Suppressor macrophage treated with lipopolysaccharide for 1 hour (primary cell): ENCODE data around the gene TRMT112.
"Not testable (repeated sequence)": the region's sequence is repeated elsewhere in the genome, so short reads cannot be mapped to it uniquely, and the experiment has no call there.

Experiments
- DNase-seq, 3 donors: peaks; one replicate each; pipeline ENCODE4 v3.0.0-alpha.2; 2020 to 2022

TRMT112 gene

GRCh38 chr11:64327993-64328392, 10.6 kb upstream of the TRMT112 start:
- no peak for DNase-seq

- no peak for DNase-seq
Observed at GRCh38 chr11:64327375-64327774, 10.0 kb upstream of the TRMT112 start.

DNA sequence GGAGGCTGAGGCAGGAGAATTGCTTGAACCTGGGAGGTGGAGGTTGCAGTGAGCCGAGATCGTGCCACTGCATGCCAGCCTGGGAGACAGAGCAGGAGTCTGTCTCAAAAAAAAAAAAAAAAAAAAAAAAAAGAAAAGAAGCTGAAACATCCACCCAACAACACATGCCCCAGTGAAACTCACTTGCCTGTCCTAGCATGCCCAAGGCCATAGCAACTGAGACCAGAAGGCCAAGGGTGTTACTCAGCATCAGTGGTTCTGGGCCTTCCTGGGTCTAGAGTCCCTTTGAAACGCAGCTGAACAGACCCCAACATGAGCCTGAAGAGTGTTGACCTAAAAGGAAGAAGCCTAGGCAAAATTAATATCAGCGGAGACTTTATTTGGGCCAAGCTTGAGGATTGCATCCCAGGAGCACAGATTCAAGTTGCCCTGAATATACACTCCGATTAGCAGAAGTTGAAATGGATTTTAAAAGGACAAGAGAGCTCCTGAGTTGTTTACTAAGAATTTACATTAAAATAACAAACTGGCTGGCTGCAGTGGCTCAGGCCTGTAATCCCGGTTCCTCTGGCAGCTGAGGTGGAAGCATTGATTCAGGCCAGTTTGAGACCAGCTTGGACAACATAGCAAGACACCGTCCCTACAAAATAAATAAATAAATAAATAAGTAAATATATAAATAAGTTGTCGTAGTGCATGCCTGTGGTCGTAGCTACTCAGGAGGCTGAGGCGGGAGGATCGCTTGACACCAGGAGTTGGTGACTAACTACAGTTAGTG, 7.5 kb upstream of the TRMT112 start:
- no peak for DNase-seq

DNA sequence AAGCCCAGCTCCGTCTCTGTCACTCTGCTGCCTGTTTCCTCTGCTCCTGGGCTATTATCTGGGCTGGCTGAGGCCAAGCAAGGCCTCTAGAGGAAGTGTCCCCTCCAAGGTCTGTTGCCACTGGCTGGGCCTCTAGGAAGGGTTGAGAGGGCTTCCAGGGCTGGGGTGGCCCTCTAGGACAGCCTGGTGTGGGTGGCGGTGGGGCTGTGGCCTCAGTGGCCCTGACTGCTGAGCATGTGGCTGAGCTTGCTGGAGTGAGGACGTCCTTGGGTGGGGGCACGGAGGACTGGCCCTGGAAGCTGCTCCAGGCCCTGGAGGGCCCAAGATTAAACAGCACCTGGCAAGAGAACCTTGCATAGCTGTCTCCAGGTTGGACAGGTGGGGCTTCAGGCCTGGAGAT, 6.6 kb upstream of the TRMT112 start:
- DNase-seq: not testable (repeated sequence)

- no peak for DNase-seq
Observed at GRCh38 chr11:64323373-64323772, 6.0 kb upstream of the TRMT112 start.

DNA sequence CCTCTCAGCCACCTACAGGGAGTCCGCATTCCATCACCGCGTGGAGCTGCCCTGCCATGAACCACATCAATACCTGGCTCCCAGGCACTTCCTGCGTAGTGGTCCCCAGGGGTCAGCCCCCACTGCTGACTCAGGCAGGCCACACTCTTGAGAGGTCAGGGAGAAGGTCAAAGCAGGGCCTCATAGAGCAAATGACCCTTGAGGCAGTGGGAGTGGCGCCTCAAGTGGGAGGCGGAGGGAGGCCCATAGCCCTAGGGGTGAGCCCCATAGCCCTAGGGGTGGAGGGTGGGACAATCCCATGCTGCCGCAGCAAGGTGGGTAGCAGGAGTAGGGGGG, 5.5 kb upstream of the TRMT112 start:
- DNase-seq: no peak

DNA sequence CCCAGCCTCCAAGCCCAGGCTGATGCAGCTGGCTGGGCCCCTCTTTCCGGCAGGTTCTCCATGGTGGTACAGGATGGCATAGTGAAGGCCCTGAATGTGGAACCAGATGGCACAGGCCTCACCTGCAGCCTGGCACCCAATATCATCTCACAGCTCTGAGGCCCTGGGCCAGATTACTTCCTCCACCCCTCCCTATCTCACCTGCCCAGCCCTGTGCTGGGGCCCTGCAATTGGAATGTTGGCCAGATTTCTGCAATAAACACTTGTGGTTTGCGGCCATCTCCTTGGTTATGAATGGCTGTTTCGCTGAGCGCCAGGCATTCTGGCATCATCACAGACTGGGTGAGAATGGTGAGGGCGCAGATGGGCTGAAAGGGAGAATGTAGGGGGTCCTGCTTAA, 4.2 kb upstream of the TRMT112 start:
- no peak for DNase-seq

GRCh38 chr11:64321026-64321425, 3.7 kb upstream of the TRMT112 start:
- no peak for DNase-seq

DNA sequence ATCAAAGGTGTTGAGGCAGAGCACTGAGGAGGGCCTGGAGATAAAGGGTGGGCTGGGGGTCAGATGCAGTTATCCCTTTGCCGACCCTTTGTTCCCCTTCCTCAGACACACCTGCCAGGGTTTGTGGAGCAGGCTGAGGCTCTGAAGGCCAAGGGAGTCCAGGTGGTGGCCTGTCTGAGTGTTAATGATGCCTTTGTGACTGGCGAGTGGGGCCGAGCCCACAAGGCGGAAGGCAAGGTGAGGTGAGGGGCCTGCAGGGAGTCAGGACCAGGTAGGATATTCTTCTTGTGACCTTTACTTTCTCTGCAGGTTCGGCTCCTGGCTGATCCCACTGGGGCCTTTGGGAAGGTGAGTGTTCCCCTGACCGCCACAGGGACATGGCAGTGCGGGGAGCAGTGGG, 3.2 kb upstream of the TRMT112 start:
- no peak for DNase-seq

DNA sequence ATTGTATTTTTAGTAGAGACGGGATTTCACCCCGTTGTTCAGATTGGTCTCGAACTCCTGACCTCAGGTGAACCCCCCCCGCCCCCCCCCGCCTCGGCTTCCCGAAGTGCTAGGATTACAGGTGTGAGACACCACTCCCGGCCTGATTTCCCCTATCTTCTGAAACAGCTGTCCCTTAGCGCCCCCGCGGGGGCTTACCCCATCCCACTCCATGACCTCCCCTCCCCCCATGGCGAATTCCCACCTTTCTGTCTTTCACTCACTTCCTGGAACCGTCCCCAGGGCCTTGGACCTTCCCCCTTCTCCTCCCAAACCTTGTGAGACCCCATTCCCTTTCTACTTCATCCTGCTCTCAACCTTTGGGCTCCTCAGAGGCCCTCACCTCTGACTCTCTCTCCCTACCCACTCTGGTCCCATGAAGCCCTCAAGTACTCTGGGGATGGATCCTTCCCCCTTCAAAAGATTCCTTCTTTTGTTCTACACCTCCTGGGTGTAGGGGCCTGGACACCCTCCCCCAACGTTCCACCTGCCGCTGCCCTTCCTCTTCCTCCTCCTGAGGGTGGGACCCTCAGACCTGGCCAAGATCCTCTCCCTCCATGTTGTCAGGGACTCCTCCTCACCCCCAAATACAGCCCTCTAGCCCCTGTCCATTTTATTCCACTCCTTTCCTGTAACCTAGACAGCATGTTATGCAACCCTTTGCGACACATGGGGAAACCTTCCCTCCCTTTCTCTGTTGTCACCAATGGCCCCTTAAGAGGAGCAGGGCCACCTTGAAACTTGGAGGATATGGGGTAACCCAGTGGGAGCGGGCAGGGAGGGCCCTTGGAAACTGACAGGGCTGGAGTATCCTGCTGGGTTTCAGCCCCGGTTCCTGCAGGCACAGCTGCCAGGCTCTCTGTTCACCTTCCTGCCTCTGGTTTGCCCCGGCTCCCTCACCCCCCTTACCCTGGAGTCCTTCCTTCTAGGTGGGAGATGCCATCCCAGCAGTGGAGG, 1.7 kb upstream of the TRMT112 start:
- peak in 1 of 3 donors; percentile 36 for DNase-seq

DNA sequence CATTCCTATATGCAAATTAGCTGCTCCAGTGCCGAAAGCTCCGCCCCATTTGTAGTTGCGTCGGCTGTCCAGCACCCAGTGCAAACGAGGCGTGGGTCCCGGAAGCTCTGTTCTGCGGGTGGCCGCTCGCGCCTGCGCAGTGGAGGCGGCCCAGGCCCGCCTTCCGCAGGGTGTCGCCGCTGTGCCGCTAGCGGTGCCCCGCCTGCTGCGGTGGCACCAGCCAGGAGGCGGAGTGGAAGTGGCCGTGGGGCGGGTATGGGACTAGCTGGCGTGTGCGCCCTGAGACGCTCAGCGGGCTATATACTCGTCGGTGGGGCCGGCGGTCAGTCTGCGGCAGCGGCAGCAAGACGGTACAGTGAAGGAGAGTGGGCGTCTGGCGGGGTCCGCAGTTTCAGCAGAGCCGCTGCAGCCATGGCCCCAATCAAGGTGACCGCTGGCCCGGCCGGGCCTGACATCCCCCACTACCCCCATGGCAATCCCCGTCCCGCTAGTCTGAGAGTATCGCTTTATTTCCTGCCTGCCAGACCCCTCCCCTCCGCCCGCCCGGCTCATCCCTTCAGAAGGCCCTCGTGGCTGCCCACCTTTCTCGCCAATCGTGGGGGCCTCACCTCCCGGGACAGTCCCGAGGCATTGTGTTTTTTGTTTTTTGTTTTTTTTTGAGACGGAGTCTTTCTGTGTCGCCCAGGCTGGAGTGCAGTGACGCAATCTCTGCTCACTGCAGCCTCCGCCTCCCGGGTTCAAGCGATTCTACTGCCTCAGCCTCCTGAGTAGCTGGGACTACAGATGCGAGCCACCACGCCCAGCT, 804 bp upstream of the TRMT112 start, which contains the start of gene PRDX5:
Gene PRDX5 (plus strand): TSS at position 161 of the 805 bp plus-strand sequence. CDS start 95 bp downstream, at position 256.
- DNase-seq: peak; percentile 98 to 99 (median 99)

DNA sequence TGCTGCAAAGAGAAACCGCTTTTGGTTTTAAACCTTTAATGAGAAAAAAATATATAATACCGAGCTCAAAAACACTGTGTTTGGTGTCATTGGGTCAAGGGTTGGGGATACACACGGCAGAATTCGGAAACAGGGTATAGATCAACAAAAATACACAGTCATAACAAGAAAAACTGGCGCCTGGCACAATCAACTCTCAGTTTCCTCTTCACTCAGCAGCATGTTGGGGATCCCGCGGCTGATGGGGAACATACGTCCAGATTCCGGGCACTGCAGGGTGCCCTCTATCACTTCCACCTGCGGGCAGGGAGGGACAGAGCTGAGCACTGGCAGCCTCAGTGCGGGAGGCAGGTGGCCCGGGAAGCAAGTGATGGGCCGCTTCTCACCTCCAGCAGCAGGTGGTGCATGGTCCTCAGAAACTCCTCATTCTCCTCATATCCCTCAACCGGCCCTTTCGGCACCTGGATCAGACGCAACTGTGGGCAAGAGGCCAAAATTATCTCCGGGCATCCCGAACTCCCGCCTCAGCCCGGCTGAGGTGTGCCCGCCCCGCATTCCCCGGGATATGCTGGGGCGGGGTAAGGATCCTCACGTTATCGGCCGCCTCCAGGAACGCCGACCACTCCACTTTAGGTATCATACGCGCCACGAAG, 561 bp downstream of the TRMT112 start:
- DNase-seq: no peak

DNA sequence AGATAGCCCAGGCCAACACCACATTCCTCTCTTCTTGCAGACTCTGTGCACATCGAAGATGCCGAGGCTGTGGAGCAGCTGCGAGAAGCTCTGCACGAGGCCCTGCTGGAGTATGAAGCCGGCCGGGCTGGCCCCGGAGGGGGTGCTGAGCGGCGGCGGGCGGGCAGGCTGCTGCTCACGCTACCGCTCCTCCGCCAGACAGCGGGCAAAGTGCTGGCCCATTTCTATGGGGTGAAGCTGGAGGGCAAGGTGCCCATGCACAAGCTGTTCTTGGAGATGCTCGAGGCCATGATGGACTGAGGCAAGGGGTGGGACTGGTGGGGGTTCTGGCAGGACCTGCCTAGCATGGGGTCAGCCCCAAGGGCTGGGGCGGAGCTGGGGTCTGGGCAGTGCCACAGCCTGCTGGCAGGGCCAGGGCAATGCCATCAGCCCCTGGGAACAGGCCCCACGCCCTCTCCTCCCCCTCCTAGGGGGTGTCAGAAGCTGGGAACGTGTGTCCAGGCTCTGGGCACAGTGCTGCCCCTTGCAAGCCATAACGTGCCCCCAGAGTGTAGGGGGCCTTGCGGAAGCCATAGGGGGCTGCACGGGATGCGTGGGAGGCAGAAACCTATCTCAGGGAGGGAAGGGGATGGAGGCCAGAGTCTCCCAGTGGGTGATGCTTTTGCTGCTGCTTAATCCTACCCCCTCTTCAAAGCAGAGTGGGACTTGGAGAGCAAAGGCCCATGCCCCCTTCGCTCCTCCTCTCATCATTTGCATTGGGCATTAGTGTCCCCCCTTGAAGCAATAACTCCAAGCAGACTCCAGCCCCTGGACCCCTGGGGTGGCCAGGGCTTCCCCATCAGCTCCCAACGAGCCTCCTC, 1.5 kb downstream of the TRMT112 start:
- DNase-seq: not testable (repeated sequence)

DNA sequence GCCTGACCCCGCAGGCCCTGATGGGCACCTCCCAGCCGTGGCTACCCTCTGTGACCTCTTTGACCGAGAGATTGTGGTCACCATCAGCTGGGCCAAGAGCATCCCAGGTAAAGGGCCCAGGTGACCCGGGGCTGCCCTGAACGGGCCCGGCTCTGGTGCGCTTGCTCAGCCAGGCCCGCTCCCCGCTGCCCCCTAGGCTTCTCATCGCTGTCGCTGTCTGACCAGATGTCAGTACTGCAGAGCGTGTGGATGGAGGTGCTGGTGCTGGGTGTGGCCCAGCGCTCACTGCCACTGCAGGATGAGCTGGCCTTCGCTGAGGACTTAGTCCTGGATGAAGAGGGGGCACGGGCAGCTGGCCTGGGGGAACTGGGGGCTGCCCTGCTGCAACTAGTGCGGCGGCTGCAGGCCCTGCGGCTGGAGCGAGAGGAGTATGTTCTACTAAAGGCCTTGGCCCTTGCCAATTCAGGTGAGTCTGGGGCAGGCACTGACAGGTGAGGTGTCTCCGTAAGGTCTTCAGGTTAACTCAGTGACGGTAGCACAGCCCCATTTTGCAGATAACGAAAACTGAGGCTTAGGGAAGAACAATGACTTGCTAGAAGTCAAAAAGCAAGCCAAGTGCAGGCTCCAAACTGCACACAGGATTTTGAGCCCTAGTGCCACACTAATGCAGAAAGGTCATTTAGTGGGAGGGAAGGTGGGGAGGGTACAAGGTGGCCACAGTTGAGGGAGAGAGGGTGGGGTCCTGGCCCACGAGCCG, 2.4 kb downstream of the TRMT112 start:
- DNase-seq: no peak

- no peak for DNase-seq
Observed at GRCh38 chr11:64314146-64314804, 3.1 kb downstream of the TRMT112 start.

- no peak for DNase-seq
Observed at GRCh38 chr11:64313491-64314145, 3.7 kb downstream of the TRMT112 start.

DNA sequence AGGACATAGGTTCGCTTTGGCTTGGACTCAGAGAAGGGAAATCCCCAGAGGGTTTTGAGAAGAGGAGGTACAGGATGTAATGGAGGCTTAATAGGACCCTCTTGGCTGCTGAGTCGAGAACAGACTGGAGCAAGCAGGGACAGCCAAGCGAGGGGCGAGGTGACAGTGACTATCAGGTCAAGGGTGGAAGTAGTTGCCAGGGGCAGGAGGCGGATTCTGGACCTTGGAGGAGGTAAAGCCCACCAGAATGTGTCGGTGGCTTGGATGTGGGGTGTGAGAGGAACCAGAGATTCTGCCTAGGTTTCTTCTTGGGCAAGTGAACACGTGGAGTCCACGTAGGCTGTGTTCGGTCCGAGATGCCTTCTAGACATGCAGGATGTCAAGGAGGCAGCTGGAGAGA, 4.4 kb downstream of the TRMT112 start:
- no peak for DNase-seq

DNA sequence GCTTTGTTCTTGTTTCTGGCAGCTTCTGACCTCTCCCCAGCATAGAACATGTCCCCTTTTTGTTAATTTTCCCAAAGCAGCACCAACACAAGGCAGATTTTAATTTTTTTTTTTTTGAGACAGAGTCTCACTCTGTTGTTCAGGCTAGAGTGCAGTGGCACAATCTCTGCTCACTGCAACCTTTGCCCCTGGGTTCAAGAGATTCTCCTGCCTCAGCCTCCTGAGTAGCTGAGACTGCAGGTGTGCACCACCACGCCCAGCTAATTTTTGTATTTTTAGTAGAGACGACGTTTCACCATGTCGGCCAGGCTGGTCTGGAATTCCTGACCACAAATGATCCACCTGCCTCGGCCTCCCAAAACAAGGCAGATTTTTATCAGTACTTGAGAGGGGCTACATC, 9.6 kb downstream of the TRMT112 start:
- DNase-seq: not testable (repeated sequence)

GRCh38 chr11:64306876-64307622, 10.3 kb downstream of the TRMT112 start:
- DNase-seq: no peak
